ENCODE data around the gene ASIC4.

ASIC4 gene

DNA sequence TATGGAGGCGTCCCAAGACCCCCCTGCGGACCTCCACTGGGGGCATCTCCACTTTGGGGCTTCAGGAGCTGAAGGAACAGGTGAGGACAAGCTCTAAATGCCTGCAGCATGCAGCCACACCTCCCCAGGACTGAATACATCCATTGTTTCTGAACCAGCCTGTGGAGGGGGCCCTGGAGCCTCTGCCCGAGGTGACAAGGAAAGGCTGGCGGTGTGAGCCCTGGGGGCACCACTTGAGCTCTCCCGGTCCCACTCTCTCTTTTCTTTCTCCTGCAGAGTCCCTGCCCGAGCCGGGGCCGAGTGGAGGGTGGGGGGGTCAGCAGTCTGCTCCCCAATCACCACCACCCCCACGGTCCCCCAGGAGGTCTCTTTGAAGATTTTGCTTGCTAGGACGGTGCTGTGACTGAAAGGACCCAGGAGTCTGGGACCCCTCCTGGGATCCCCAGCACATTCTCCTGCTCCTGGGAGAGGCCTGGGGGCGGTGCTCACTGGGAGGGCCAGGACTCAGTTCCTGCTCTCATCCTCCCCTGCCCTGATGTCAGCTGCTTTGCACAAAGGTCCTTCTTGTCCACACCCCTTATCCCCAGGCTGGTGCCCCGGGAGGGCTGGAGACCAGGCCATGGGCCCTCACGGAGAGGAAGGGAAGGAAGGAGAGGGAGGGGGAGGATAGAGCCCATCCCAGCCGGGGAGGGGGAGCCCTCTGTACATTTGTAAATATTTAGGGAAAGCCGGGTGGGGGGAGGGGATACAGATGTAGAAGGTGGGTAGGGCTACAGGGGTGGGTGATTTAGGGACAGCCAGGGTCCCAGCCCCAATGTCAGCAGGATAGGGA, 23.6 kb downstream of the ASIC4 start:
- no peak for DNase-seq

DNA sequence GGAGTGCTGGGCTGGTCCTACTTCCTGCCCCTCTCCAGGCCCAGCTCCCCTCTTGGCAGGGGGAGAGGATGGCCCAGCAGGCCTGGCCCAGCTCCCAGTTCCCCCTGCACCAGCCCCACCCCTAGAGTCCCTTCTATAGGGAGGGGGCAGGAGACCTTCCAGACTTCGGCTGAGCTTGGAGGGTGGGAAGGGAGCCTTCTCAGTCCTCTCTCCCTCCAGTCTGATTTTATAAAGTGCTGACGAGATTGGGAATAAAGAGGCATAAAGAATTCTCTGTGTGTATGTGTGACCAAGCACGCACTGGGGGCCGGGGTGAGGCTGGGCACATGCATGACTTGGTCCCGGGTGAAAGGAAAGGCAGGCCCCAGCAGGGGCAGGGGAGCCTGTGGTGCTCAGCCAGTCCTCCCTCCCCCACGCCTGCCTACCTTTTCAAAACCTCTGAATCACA, 24.2 kb downstream of the ASIC4 start:
- no peak for DNase-seq

DNA sequence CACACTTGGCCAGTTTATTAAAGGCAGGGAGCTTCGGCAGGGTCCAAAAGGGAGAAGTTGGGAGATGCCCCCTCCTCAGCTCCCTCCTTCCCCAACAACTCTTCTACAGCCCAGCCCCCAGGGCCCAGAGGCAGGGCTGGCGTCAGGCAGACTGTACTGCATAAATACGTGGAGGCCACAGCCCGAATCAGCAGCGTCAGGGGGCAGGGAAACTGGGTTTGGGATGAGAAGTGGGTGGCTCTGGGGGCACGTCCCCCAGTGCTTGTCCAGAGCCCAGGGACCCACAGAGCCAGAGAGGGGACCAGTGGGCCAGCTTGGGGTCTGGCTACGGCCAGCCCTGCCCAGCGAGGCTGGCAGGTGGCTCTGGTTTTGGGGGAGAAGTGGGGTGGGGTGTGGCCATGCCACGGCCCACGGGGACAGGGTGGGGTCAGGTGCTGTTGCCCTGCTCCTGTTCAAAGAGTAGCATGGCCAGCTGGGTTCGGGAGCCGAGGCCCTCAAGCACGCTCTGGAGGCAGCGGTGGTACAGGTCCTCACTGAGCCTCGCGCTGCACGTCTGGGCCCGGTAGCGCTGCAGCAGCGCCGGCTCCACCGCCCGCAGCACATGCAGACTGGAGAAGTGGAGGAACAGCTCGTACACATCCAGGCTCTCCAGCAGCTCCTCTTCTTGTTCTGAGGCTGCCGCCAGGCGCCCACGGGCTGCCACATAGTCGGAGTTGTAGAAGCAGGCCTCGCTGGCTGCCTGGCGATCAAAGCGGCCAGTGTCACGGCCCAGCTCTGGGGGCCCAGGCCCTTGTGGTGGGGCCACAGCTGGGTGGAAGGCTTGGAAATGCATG, 24.9 kb downstream of the ASIC4 start:
- DNase-seq, result no peak

GRCh38 chr2:219539926-219540678, 25.8 kb downstream of the ASIC4 start:
- no peak for DNase-seq

- DNase-seq, result no peak
Measured at GRCh38 chr2:219540784-219541504, 26.7 kb downstream of the ASIC4 start.

- peak; percentile 73 to 87 (median 82) for DNase-seq
Measured at GRCh38 chr2:219541611-219542180, 27.4 kb downstream of the ASIC4 start.

GRCh38 chr2:219542931-219543595, 28.8 kb downstream of the ASIC4 start:
- DNase-seq, result no peak

DNA sequence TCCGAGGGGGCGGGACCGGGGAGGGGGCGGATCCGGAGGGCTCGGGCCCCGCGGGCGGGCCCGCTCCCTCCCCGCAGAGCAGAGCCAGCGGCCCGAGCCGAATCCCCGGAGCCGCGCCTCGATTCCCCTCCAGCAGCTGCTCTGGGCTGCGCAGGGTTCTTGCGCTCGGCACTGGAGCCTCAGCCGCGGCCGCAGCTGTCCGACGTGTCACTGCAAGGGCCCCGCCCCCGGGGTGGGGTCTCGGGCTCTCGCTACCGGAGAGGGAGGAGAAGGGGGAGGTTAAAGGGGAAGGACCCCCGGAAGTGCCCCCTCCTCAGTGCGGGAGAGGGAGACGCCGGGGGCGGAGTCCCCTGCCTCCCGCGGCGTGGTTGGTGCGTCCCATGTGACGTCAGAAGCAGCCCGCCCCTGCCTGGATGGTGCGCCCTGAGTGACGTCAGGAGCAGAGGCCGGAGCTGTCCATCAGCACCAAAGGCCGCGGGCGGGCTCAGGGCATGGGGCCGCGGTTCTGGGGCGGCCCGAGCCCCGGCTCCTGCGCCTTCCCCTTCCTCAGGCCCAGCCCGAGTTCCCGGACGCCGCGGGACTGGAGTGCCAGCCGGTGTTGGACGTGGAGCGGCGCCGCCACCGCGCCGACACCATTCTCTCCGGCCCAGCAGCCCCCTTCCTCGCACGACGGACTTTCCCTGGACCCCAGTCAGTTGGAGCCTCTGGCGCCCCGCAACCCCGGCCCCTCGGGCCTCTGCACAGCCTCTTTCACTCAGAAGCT, 29.5 kb downstream of the ASIC4 start, which contains the start of the genes CHPF and TMEM198:
Gene CHPF, minus strand, starts transcription at position 214 of the 763 bp plus-strand sequence. CDS start 271 bp downstream, outside the sequence.
Gene TMEM198, plus strand, starts transcription at position 433 of the 763 bp plus-strand sequence. CDS start 700 bp downstream, outside the sequence.
- peak; percentile 81 to 89 (median 81) for DNase-seq

DNA sequence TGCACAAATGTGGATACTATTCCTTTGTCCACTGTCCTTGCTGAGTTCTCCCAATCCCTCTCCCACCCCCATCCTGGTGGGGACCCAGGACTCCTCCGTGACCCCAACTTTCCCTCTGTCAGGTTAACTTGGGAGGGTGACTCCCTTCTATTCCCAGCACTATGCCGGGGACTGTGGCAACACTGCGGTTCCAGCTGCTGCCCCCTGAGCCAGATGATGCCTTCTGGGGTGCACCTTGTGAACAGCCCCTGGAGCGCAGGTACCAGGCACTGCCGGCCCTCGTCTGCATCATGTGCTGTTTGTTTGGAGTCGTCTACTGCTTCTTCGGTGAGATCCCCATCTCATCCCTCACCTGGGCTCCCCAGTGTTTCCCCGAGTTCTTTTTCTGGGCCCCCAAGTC, 30.3 kb downstream of the ASIC4 start:
- DNase-seq, result no peak

GRCh38 chr2:219545295-219545942, 31.1 kb downstream of the ASIC4 start:
- DNase-seq, result no peak

GRCh38 chr2:219545943-219546352, 31.7 kb downstream of the ASIC4 start:
- no peak for DNase-seq

DNA sequence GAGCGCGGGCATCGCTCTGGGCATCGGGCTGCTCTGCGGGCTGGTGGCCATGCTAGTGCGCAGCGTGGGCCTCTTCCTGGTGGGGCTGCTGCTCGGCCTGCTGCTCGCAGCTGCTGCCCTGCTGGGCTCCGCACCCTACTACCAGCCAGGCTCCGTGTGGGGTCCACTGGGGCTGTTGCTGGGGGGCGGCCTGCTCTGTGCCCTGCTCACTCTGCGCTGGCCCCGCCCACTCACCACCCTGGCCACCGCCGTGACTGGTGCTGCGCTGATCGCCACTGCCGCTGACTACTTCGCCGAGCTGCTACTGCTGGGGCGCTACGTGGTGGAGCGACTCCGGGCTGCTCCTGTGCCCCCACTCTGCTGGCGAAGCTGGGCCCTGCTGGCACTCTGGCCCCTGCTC, 33.3 kb downstream of the ASIC4 start:
- DNase-seq, result no peak

DNA sequence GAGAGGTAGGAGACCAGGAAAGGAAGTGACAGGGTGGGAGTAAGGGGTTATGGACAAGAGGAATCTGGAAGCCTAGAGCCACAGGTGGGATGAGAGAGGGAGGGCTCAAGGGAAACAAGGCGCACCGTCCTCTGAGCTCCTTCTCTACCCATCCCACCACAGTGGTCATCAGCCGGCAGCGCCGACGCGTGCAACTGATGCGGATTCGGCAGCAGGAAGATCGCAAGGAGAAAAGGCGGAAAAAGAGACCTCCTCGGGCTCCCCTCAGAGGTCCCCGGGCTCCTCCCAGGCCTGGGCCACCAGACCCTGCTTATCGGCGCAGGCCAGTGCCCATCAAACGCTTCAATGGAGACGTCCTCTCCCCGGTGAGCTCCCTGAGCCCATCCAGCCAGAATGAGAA, 34.7 kb downstream of the ASIC4 start:
- no peak for DNase-seq

DNA sequence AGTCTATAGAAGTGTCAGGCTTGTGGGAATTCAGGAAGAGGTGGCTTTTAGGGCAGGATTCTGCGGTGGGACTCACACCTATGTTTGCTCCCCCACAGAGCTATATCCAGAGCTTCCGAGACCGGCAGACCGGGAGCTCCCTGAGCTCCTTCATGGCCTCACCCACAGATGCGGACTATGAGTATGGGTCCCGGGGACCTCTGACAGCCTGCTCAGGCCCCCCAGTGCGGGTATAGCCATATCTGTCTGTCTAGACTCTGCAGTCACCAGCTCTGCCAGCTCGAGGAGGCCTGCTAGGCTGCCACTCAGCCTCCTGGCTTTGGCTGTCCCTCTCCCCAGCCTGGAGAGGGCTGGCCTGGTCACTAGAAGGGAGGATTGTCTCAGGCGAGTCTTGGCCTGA, 35.3 kb downstream of the ASIC4 start:
- DNase-seq, result no peak

GRCh38 chr2:219551441-219552381, 37.4 kb downstream of the ASIC4 start:
- peak in 2 of 4 experiments; percentile 27 to 32 for DNase-seq

GRCh38 chr2:219552382-219553167, 38.3 kb downstream of the ASIC4 start:
- DNase-seq, result peak; percentile 55 to 80 (median 72)

- no peak for DNase-seq
Measured at GRCh38 chr2:219553168-219553417, 38.8 kb downstream of the ASIC4 start.

- no peak for DNase-seq
Measured at GRCh38 chr2:219553463-219553963, 39.2 kb downstream of the ASIC4 start.

Data from activated naive CD4-positive, alpha-beta T cell (primary cell).